ENCODE results near the gene INO80D.

DNA sequence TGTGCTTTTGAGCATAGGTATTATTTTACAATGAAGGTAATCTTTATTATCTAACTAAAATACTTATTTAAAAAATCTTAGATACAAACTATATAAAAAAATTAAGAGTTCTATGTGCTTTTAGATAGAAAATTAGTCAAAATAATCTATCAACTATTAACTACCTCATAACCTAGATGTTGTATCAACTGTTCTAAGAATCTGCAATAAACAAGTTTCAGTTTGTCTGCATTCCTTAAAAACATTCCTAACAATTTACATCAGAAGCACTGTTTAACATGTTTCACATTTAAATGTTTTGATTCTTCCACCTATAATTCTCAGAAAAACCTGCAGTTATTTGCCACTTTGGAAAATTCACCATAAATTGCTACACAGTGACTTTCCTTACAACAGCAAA lies 39.9 kb upstream of the INO80D start:
- no peak for TF ChIP-seq EZH2 (IDR thresholded peaks at IDR 0.05)
- TF ChIP-seq POLR2AphosphoS5 (IDR thresholded peaks at IDR 0.05; ENCODE audit: borderline replicate concordance, low read depth, low read length) = no peak

Measured in SK-N-MC (cell line).